ENCODE results near the gene TTK.
A peak's percentile ranks its signal among the peaks of the same experiment; 100 is the strongest.

Gene TTK

GRCh38 chr6:80004173-80005072, at the start of gene TTK:
Gene TTK (plus strand): TSS chr6:80004649. CDS start chr6:80005844, 1,195 bp downstream.
- peak; percentile 96 for DNase-seq (ENCODE audit: low spot score)

- DNase-seq (ENCODE audit: low spot score), result no peak
Observed at GRCh38 chr6:79954849-79955248, 49.6 kb upstream of the TTK start.

GRCh38 chr6:79964607-79965081, 39.8 kb upstream of the TTK start:
- no peak for DNase-seq (ENCODE audit: low spot score)

- no peak for DNase-seq (ENCODE audit: low spot score)
Observed at GRCh38 chr6:79967178-79967577, 37.3 kb upstream of the TTK start.

GRCh38 chr6:79969784-79970183, 34.7 kb upstream of the TTK start:
- no peak for DNase-seq (ENCODE audit: low spot score)

- DNase-seq (ENCODE audit: low spot score), result no peak
Observed at GRCh38 chr6:79971193-79971592, 33.3 kb upstream of the TTK start.

GRCh38 chr6:79981652-79982051, 22.8 kb upstream of the TTK start:
- no peak for DNase-seq (ENCODE audit: low spot score)

- DNase-seq (ENCODE audit: low spot score), result peak; percentile 27
Observed at GRCh38 chr6:79984261-79984660, 20.2 kb upstream of the TTK start.

GRCh38 chr6:79985128-79985527, 19.3 kb upstream of the TTK start:
- no peak for DNase-seq (ENCODE audit: low spot score)

GRCh38 chr6:79989641-79990040, 14.8 kb upstream of the TTK start:
- DNase-seq (ENCODE audit: low spot score), result no peak

GRCh38 chr6:79993012-79993910, 11.2 kb upstream of the TTK start:
- DNase-seq (ENCODE audit: low spot score), result no peak

GRCh38 chr6:79993911-79994309, 10.5 kb upstream of the TTK start:
- no peak for DNase-seq (ENCODE audit: low spot score)

- no peak for DNase-seq (ENCODE audit: low spot score)
Observed at GRCh38 chr6:79997728-79998127, 6.7 kb upstream of the TTK start.

GRCh38 chr6:80001337-80001736, 3.1 kb upstream of the TTK start:
- no peak for DNase-seq (ENCODE audit: low spot score)

- DNase-seq (ENCODE audit: low spot score), result no peak
Observed at GRCh38 chr6:80003826-80004172, 650 bp upstream of the TTK start.

- no peak for DNase-seq (ENCODE audit: low spot score)
Observed at GRCh38 chr6:80005406-80005805, 957 bp downstream of the TTK start.

GRCh38 chr6:80006541-80006940, 2.1 kb downstream of the TTK start:
- no peak for DNase-seq (ENCODE audit: low spot score)

- DNase-seq (ENCODE audit: low spot score), result no peak
Observed at GRCh38 chr6:80009531-80009930, 5.1 kb downstream of the TTK start.

- DNase-seq (ENCODE audit: low spot score), result no peak
Observed at GRCh38 chr6:80010288-80010687, 5.8 kb downstream of the TTK start.

- no peak for DNase-seq (ENCODE audit: low spot score)
Observed at GRCh38 chr6:80015839-80016435, 11.5 kb downstream of the TTK start.

- peak; percentile 16 for DNase-seq (ENCODE audit: low spot score)
Observed at GRCh38 chr6:80020381-80021120, 16.1 kb downstream of the TTK start.

GRCh38 chr6:80021131-80021530, 16.7 kb downstream of the TTK start:
- DNase-seq (ENCODE audit: low spot score), result no peak

Data from cerebellar cortex (tissue), 1 donor.